ENCODE measurements around the gene IL22RA1.

IL22RA1 gene

DNA sequence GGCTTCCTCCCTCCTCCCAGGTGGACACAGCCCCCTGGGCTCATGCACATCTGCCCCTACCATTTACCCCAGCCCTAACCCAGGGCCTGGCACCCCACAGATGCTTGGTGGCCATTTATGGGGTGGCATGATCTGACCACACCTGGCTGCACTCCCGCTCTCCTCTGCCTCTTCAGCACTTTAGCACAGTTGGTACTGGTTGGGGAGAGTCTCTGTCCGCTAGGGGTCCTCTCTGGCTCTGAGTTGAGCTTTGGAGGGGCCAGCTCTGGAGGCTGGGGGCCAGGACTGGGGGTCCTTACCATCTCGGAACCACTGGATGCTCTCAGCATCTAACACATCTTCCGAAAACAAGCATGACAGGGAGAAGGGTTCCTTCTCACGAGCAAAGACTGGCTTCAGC, 48.4 kb downstream of the IL22RA1 start:
- TF ChIP-seq, protein P1, sequence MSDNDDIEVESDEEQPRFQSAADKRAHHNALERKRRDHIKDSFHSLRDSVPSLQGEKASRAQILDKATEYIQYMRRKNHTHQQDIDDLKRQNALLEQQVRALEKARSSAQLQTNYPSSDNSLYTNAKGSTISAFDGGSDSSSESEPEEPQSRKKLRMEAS (IDR thresholded peaks at IDR 0.05) = no peak
- TF ChIP-seq RAD21 (IDR thresholded peaks at IDR 0.05; ENCODE audit: low read depth) (no peak), NFIC (IDR thresholded peaks at IDR 0.05) (no peak)

DNA sequence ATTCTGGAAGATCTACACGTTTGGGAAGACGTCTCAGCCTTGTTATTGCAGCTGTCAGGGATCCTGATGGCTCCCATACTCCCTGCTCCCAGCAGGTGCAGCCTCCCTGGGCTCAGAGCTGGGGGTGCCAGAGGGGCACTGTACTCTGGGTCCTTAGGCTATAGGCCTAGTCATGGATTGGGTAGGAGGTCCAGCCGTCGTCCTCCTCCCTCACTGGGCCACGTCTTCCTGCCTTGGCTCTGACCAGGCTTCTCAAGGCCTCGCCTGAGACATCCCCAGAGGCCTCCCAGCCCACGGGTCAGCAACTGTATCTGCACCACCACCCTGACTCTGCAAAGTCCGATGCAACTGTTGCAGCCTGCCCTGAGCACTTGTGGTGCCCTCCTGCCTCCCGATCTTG, 49.2 kb downstream of the IL22RA1 start:
- no peak for TF ChIP-seq TEAD4 (IDR thresholded peaks at IDR 0.05)
- TF ChIP-seq TAF1 (IDR thresholded peaks at IDR 0.05; ENCODE audit: low read depth) = no peak
- no peak for TF ChIP-seq NFIC (IDR thresholded peaks at IDR 0.05)
- TF ChIP-seq, protein P2, sequence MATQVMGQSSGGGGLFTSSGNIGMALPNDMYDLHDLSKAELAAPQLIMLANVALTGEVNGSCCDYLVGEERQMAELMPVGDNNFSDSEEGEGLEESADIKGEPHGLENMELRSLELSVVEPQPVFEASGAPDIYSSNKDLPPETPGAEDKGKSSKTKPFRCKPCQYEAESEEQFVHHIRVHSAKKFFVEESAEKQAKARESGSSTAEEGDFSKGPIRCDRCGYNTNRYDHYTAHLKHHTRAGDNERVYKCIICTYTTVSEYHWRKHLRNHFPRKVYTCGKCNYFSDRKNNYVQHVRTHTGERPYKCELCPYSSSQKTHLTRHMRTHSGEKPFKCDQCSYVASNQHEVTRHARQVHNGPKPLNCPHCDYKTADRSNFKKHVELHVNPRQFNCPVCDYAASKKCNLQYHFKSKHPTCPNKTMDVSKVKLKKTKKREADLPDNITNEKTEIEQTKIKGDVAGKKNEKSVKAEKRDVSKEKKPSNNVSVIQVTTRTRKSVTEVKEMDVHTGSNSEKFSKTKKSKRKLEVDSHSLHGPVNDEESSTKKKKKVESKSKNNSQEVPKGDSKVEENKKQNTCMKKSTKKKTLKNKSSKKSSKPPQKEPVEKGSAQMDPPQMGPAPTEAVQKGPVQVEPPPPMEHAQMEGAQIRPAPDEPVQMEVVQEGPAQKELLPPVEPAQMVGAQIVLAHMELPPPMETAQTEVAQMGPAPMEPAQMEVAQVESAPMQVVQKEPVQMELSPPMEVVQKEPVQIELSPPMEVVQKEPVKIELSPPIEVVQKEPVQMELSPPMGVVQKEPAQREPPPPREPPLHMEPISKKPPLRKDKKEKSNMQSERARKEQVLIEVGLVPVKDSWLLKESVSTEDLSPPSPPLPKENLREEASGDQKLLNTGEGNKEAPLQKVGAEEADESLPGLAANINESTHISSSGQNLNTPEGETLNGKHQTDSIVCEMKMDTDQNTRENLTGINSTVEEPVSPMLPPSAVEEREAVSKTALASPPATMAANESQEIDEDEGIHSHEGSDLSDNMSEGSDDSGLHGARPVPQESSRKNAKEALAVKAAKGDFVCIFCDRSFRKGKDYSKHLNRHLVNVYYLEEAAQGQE (IDR thresholded peaks at IDR 0.05; ENCODE audit: low read depth) = no peak
- TF ChIP-seq, protein P3, sequence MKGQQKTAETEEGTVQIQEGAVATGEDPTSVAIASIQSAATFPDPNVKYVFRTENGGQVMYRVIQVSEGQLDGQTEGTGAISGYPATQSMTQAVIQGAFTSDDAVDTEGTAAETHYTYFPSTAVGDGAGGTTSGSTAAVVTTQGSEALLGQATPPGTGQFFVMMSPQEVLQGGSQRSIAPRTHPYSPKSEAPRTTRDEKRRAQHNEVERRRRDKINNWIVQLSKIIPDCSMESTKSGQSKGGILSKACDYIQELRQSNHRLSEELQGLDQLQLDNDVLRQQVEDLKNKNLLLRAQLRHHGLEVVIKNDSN (IDR thresholded peaks at IDR 0.05) = no peak
- no peak for TF ChIP-seq EP300 (IDR thresholded peaks at IDR 0.05; ENCODE audit: borderline replicate concordance)
- no peak for TF ChIP-seq ZBTB7A (IDR thresholded peaks at IDR 0.05; ENCODE audit: low read depth)
- TF ChIP-seq YY1 (IDR thresholded peaks at IDR 0.05; ENCODE audit: low read depth) = no peak
- TF ChIP-seq EGR1 (IDR thresholded peaks at IDR 0.05) = no peak

DNA sequence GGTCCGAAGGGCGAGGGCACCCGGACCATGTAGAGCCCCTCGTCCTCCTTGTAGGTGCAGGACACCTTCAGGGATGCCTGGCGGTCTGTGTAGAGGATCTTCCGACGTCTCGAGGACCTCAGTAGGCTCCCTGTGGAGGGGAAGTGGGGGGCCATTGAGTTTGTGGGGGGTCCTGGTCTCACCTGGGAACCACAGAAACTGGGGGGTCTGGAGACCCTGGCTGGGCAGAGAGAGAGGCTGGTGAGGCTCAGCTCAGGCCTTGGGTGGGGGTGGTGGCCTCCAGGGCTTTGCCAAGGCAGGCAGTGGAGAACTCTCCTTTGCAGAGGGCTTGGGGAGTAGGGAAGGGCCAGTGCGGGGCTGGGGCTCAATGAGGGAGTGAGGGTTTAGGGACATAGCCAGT, 50.0 kb downstream of the IL22RA1 start:
- TF ChIP-seq RAD21 (IDR thresholded peaks at IDR 0.05; ENCODE audit: low read depth) (no peak), TEAD4 (IDR thresholded peaks at IDR 0.05) (no peak), TAF1 (IDR thresholded peaks at IDR 0.05; ENCODE audit: low read depth) (no peak), YY1 (IDR thresholded peaks at IDR 0.05; ENCODE audit: low read depth) (no peak), FOXM1 (IDR thresholded peaks at IDR 0.05; ENCODE audit: borderline replicate concordance, low read depth) (no peak), CREB1 (IDR thresholded peaks at IDR 0.05; ENCODE audit: low read depth) (no peak), TCF12 (IDR thresholded peaks at IDR 0.05; ENCODE audit: low read depth) (no peak), EP300 (IDR thresholded peaks at IDR 0.05; ENCODE audit: borderline replicate concordance) (no peak)
- TF ChIP-seq, protein P2 (IDR thresholded peaks at IDR 0.05; ENCODE audit: low read depth) = no peak
- TF ChIP-seq, protein P3 (IDR thresholded peaks at IDR 0.05) = no peak

DNA sequence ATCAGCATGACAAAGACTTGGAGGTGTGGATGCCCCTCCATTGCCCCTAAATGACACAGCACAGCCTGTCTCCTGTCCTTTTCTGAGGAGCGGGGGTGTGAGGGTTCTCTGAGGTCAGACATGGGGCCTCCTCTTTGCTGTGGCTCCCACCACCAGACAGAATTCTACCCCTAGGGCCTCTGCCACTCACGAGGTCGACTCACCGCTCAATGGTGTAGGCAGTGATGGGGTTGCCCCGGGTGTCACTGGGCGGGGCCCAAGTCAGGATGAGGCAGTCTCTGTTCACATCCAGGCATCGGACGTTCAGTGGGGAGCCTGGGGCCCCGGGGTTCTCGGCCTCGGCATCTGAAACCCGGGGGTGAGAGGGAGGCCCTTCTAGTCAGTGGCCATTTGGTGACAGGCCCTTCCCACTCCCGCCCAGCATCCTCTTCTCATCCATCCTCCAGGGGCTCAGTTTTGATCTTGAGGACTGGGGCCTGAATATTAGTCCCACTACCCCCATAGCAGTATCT, 50.9 kb downstream of the IL22RA1 start:
- no peak for TF ChIP-seq RAD21 (IDR thresholded peaks at IDR 0.05; ENCODE audit: low read depth)
- TF ChIP-seq EP300 (IDR thresholded peaks at IDR 0.05; ENCODE audit: borderline replicate concordance) = no peak
- no peak for TF ChIP-seq ZBTB7A (IDR thresholded peaks at IDR 0.05; ENCODE audit: low read depth)
- TF ChIP-seq EGR1 (IDR thresholded peaks at IDR 0.05) = no peak
- TF ChIP-seq YY1 (IDR thresholded peaks at IDR 0.05; ENCODE audit: low read depth) = no peak
- TF ChIP-seq, protein P3 (IDR thresholded peaks at IDR 0.05) = no peak
- TF ChIP-seq CEBPB (IDR thresholded peaks at IDR 0.05) = no peak
- TF ChIP-seq TCF12 (IDR thresholded peaks at IDR 0.05; ENCODE audit: low read depth) = no peak
- no peak for TF ChIP-seq CREB1 (IDR thresholded peaks at IDR 0.05; ENCODE audit: low read depth)
- no peak for TF ChIP-seq TEAD4 (IDR thresholded peaks at IDR 0.05)
- no peak for TF ChIP-seq FOXM1 (IDR thresholded peaks at IDR 0.05; ENCODE audit: borderline replicate concordance, low read depth)
- TF ChIP-seq NFIC (IDR thresholded peaks at IDR 0.05) = no peak
- TF ChIP-seq, protein P2 (IDR thresholded peaks at IDR 0.05; ENCODE audit: low read depth) = no peak
- TF ChIP-seq, protein P1 (IDR thresholded peaks at IDR 0.05) = no peak
- TF ChIP-seq TAF1 (IDR thresholded peaks at IDR 0.05; ENCODE audit: low read depth) = no peak

All from Ishikawa (cell line).